ENCODE measurements around the gene SLC4A8.

Gene SLC4A8

GRCh38 chr12:51549637-51550036 lies 125.0 kb downstream of the SLC4A8 start:
- ATAC-seq (replicated peaks; ENCODE audit: extremely low read depth, poor library complexity, severe bottlenecking) (no peak), DNase-seq (ENCODE audit: low spot score in 2 of 2) (no peak)
- peaks cover 63% of the 10 kb centered on the region for H3K27me3 Mint-ChIP-seq
- H3K36me3 Mint-ChIP-seq (ENCODE audit: insufficient read depth), result no peaks in the 10 kb centered on the region
- no peaks in the 10 kb centered on the region for H3K4me1 Mint-ChIP-seq
- H3K9me3 Mint-ChIP-seq, result no peaks in the 10 kb centered on the region
- no peak overlapping the region for H3K27ac Mint-ChIP-seq (ENCODE audit: low read depth)
- no peak overlapping the region for H3K4me3 Mint-ChIP-seq

All from central memory CD8-positive, alpha-beta T cell (primary cell).